ENCODE measurements around the gene BCL11A.

DNA sequence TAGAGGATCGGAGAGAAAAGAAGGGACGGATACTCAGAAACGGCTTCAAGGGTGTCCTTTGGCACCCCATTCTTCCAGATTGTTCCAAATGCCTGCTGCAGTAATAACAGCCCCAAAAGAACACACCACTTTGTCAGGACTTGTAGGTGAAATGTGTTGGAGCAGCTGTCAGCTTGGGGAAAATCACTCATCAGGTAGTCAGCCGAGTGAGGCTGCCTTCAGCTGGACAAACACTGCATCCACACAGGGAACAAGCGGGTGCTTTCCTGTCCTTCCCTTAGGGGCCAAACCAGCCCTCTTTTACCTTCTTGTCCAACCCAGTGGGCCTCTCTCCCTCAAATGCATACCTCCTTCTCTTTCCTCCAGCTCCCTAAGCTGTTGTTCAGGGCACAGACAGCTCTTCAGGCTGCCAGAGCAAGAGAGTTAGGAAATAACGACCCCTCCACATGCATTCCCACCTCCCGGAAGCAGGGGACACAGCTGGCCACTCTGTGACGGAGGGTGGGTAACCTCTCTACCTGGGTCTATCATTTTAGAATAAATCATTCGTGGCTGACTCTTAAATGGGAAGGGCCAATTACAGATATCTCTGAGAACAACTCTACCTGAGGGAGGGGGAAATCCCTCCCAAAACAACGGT, 48.1 kb downstream of the BCL11A start:
- TF ChIP-seq POLR2AphosphoS5 (IDR thresholded peaks at IDR 0.05) (no peak), SMC3 (conservative IDR thresholded peaks at IDR 0.05; ENCODE audit: poor library complexity) (no peak)
